Muscle of back (tissue), 13 donors: ENCODE results near the gene HID1. TPM values are rescaled to one million over a fixed set of nuclear protein-coding genes. Genes with fewer than 3 reads are reported as not detected.
"Not testable (repeated sequence)": the region's sequence is repeated elsewhere in the genome, so short reads cannot be mapped to it uniquely, and the experiment has no call there.

Experiments
- DNase-seq, 3 donors: peaks; one replicate each; pipeline versions ENCODE4 v3.0.0 to v3.0.0-alpha.2; 2013
- long read RNA-seq, 9 donors: transcript quantifications; one replicate each; lab custom pipeline, GENCODE V29; 2026
- polyA plus RNA-seq, 10 donors: library from polyadenylated mRNA; unstranded; fragments of 120-200 nt; gene quantifications; one replicate each; pipeline ENCODE4 v1.2.1, GENCODE V29; 2013; ENCODE audit not compliant: insufficient read length in 10 of 10

Gene HID1
- 1 to 10 TPM; 4.6 to 7.6 (median 5.9) TPM for polyA plus RNA-seq
- long read RNA-seq, donor 1 = 0 reads
- long read RNA-seq, donor 2 = 0 reads
- long read RNA-seq, donor 3 = 0 reads
- long read RNA-seq, donor 4 = 0 reads
- long read RNA-seq, donor 5 = 0 reads
- long read RNA-seq, donor 6 = 0 reads
- long read RNA-seq, donor 7 = 0 reads
- long read RNA-seq, donor 8 = 0 reads
- long read RNA-seq, donor 9, partial matches to known transcripts = 0 of 1 reads
- long read RNA-seq, donor 9, other reads (novel, unspliced or antisense) = 0 of 1 reads

GRCh38 chr17:74972107-74972972 lies at the start of gene HID1:
HID1 (minus strand) TSS chr17:74972759; CDS start chr17:74972656, 103 bp downstream.
- DNase-seq = peak in 1 of 3 donors; percentile 42

- no peak for DNase-seq
Measured at GRCh38 chr17:75020331-75021110, 48.0 kb upstream of the HID1 start.

- no peak for DNase-seq
Measured at GRCh38 chr17:75019710-75020109, 47.2 kb upstream of the HID1 start.

- no peak for DNase-seq
Measured at GRCh38 chr17:75019146-75019545, 46.6 kb upstream of the HID1 start.

- no peak for DNase-seq
Measured at GRCh38 chr17:75013092-75013559, 40.6 kb upstream of the HID1 start.

- peak; percentile 87 to 96 (median 90) for DNase-seq
Measured at GRCh38 chr17:75012346-75013091, 40.0 kb upstream of the HID1 start, which contains the start of gene MRPL58. MRPL58 (plus strand) TSS chr17:75012670; CDS start chr17:75012687, 17 bp downstream.

GRCh38 chr17:75012096-75012345 lies 39.5 kb upstream of the HID1 start:
- no peak for DNase-seq

GRCh38 chr17:75011401-75012095 lies 39.0 kb upstream of the HID1 start:
- DNase-seq = peak; percentile 70 to 92 (median 74)

GRCh38 chr17:75010683-75011400 lies 38.3 kb upstream of the HID1 start:
- peak; percentile 59 to 87 (median 74) for DNase-seq

- no peak for DNase-seq
Measured at GRCh38 chr17:75009139-75009724, 36.7 kb upstream of the HID1 start.

- DNase-seq = no peak
Measured at GRCh38 chr17:75008373-75008772, 35.8 kb upstream of the HID1 start.

GRCh38 chr17:75006653-75007052 lies 34.1 kb upstream of the HID1 start:
- no peak for DNase-seq

GRCh38 chr17:75006084-75006483 lies 33.5 kb upstream of the HID1 start:
- not testable (repeated sequence) for DNase-seq

- no peak for DNase-seq
Measured at GRCh38 chr17:75005291-75005690, 32.7 kb upstream of the HID1 start.

- no peak for DNase-seq
Measured at GRCh38 chr17:75004371-75004770, 31.8 kb upstream of the HID1 start.

- no peak for DNase-seq
Measured at GRCh38 chr17:75003957-75004355, 31.4 kb upstream of the HID1 start.

- no peak for DNase-seq
Measured at GRCh38 chr17:75003070-75003956, 30.8 kb upstream of the HID1 start.
